Measurements from ENCODE around the gene ATP6V1B1.

The ATP6V1B1 gene

GRCh38 chr2:70895249-70895648 lies 40.5 kb upstream of the ATP6V1B1 start:
- H3K4me3 ChIP-seq (ENCODE audit: low read depth, low read length): no peak overlapping the region
- no peak for DNase-seq (ENCODE audit: low read depth)
- in situ Hi-C loops (cut with HindIII; ENCODE audit: low sequenced_read_pairs): no loop called here
- no peak for TF ChIP-seq CTCF (IDR thresholded peaks at IDR 0.05; ENCODE audit: low read depth, low read length, missing control alignments)

- in situ Hi-C loops (cut with HindIII; ENCODE audit: low sequenced_read_pairs): no loop called here
- DNase-seq (ENCODE audit: low read depth): no peak
- H3K4me3 ChIP-seq (ENCODE audit: low read depth, low read length): no peak overlapping the region
- TF ChIP-seq CTCF (IDR thresholded peaks at IDR 0.05; ENCODE audit: low read depth, low read length, missing control alignments): no peak
Observed at GRCh38 chr2:70895998-70896764, 39.5 kb upstream of the ATP6V1B1 start.

GRCh38 chr2:70896765-70897202 lies 38.9 kb upstream of the ATP6V1B1 start:
- no peak for TF ChIP-seq CTCF (IDR thresholded peaks at IDR 0.05; ENCODE audit: low read depth, low read length, missing control alignments)
- DNase-seq (ENCODE audit: low read depth): no peak
- in situ Hi-C loops (cut with HindIII; ENCODE audit: low sequenced_read_pairs): no loop called here
- H3K4me3 ChIP-seq (ENCODE audit: low read depth, low read length): no peak overlapping the region

GRCh38 chr2:70897203-70897976 lies 38.3 kb upstream of the ATP6V1B1 start:
- no peak overlapping the region for H3K4me3 ChIP-seq (ENCODE audit: low read depth, low read length)
- TF ChIP-seq CTCF (IDR thresholded peaks at IDR 0.05; ENCODE audit: low read depth, low read length, missing control alignments): no peak
- no peak for DNase-seq (ENCODE audit: low read depth)
- in situ Hi-C loops (cut with HindIII; ENCODE audit: low sequenced_read_pairs): no loop called here

GRCh38 chr2:70897977-70898226 lies 37.8 kb upstream of the ATP6V1B1 start:
- H3K4me3 ChIP-seq (ENCODE audit: low read depth, low read length): no peak overlapping the region
- in situ Hi-C loops (cut with HindIII; ENCODE audit: low sequenced_read_pairs): no loop called here
- TF ChIP-seq CTCF (IDR thresholded peaks at IDR 0.05; ENCODE audit: low read depth, low read length, missing control alignments): no peak
- DNase-seq (ENCODE audit: low read depth): no peak

GRCh38 chr2:70898363-70899240 lies 37.1 kb upstream of the ATP6V1B1 start:
- no peak for TF ChIP-seq CTCF (IDR thresholded peaks at IDR 0.05; ENCODE audit: low read depth, low read length, missing control alignments)
- H3K4me3 ChIP-seq (ENCODE audit: low read depth, low read length): no peak overlapping the region
- DNase-seq (ENCODE audit: low read depth): no peak
- in situ Hi-C loops (cut with HindIII; ENCODE audit: low sequenced_read_pairs): no loop called here
